Measurements from ENCODE around the gene NOTCH2.

Gene NOTCH2

DNA sequence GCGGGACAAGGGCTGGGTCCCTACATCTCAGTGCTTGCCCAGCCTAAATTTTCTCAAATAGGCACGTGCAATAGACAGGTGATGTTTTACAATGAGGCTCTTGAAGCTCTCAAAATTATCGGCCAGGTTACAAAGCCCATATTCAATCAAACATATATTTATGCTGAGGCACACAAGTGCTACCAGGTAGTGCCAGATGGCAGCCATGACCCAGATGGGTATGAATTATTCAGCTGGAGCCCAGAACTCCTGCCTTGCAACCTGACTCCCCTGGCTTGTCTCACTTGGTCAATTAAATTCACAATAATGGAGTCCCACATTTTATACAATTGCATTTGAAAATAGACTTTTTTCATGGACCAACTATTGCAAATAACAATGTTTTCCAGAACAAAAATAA lies 160.8 kb downstream of the NOTCH2 start:
- no peak for DNase-seq (ENCODE audit: extremely low read depth, low read depth)
- TF ChIP-seq CTCF (IDR thresholded peaks at IDR 0.05; ENCODE audit: low read depth, low read length): no peak

- DNase-seq (ENCODE audit: extremely low read depth, low read depth): no peak
Observed at GRCh38 chr1:119906927-119907652, 162.4 kb downstream of the NOTCH2 start.

DNA sequence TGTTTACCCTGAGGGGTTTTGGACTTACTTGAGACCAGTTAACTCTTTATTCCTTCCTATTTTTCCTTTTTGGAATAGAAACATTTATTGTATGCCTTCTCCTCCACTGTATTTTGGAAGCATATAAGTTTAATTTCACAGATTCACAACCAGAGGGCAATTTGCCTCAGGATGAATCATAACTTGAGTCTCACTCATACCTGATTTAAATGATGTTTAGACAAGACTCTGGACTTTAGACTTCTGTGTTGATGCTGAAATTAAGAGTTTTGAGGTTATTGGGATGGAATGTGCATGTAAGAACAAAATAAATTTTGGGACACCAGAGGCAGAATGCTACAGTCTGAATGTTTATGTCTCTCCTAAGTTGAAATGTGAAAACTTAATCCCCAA lies 166.0 kb downstream of the NOTCH2 start:
- DNase-seq (ENCODE audit: extremely low read depth, low read depth): no peak
- TF ChIP-seq CTCF (IDR thresholded peaks at IDR 0.05; ENCODE audit: low read depth, low read length): no peak

More at GRCh38 chr1:119906927-119907652, 162.4 kb downstream of the NOTCH2 start:
- TF ChIP-seq CTCF (IDR thresholded peaks at IDR 0.05; ENCODE audit: low read depth, low read length): no peak

DNA sequence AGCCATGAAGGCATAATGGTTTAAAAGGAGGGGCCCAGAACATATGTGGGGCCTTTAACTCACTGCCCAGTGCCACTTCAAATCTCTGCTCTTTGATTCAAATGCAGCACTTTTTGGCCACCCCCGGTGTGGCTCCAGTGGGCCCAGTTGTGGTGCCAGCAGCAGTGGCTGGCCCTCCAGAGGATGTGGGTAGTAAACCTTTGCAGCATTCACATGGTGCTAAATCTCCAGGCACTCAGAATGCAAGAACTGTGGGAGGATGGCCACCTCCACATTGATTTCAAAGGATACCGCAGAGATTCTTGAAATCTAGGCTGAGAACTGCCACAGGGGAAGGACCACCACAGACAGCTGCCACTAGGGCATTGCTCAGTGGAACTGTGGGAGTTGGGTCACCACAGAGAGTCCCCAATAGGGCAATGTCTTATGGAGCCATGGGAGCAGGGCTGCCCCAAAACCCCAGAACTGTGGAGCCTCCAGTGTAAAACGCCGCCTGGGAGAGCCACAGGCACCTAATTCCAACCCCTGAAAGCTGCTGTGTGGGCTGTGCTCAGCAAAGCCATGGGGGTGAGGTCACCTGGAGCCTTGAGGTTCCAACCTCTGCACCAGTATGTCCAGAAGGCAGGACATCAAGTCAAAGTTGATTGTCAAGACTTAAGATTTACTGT lies 166.6 kb downstream of the NOTCH2 start:
- TF ChIP-seq CTCF (IDR thresholded peaks at IDR 0.05; ENCODE audit: low read depth, low read length): no peak
- no peak for DNase-seq (ENCODE audit: extremely low read depth, low read depth)

DNA sequence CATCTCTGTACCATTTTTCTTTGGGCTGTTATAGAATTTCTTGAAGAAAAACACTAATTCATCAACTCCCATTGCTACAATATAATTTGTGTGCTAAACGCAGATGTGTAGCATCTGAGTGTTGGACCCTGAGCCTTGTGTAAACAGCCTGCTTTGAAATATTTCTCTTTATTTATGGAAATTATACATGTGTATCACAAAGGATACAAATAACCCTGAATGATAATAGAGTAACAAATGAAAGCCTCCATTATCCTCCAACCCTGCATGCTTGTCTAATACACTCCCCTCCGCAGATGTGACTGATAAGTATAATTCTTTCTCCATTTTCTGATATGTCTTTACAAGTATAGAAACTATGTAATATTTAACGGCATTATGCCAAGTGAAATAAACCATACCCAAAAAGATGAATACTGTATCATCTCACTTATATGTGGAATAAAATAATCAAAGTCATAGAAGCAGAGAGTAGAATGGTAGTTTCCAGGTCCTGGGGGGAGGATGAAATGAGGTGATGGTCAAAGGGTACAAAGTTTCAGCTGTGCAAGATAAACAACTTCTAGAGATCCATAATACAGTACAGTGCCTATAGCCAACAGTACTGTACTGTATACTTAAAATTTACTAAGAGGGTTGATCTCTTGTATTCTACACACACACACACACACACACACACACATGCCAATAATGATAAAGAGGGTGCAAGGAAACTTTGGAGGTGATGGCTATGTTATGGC lies 170.3 kb downstream of the NOTCH2 start:
- no peak for DNase-seq (ENCODE audit: extremely low read depth, low read depth)
- TF ChIP-seq CTCF (IDR thresholded peaks at IDR 0.05; ENCODE audit: low read depth, low read length): no peak

DNA sequence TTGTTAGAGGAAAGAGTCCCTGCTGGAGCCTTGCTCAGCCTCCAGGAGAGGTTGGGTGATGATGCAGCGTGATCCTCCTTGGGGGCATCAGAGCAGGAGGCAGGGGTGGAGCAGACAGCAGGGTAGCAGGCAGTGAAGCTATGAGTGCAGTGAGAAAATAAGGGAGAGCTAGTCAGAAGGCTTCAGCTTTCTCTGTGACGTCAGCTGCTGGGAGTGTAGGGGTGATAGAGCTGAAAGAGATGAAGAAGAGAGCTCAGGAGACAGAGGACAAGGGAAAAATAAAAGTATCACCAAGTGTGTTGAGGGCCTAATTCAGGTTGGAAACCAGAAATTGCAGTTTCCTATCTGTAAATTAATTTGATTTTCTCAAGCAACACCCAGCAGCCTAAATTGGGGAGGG lies 170.9 kb downstream of the NOTCH2 start:
- DNase-seq (ENCODE audit: extremely low read depth, low read depth): no peak
- TF ChIP-seq CTCF (IDR thresholded peaks at IDR 0.05; ENCODE audit: low read depth, low read length): no peak

DNA sequence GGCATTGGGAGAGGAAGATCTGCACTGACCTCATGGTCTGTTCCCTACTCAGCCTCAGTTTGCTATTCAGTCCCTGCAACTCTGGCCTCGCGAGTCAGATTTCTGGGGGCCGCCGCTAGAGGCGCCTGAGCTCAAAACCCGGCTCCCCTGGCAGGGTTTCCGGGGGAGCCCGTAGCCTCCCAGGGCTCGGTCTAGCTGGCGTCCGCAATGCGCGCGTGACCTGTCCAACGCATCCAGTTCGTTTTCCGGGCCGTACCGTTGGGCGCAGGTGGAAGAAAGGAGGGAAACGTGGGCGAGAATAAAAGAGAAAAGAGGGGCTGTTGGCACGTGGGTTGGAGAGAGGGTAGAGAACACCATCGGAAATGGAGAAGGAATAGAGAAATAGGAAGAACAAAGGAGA lies 173.2 kb downstream of the NOTCH2 start, which contains the start of gene ADAM30:
TSS of gene ADAM30 (minus strand) at position 213 of the 400 bp plus-strand sequence. CDS start at position 34, 179 bp downstream.
- no peak; the same call in none of the 2 replicates for TF ChIP-seq CTCF (IDR thresholded peaks at IDR 0.05; ENCODE audit: low read depth, low read length)
- no peak for DNase-seq (ENCODE audit: extremely low read depth, low read depth)

Data from AG09319 (cell line).